NCI-H187 treated with DMSO at 0.1 percent for 48 hours (cell line): ENCODE measurements around the gene PEAK1.

ENCODE experiments used
- DNase-seq: peaks from one replicate; lab custom pipeline; 2025; lab: John Stamatoyannopoulos, UW

PEAK1 gene

DNA sequence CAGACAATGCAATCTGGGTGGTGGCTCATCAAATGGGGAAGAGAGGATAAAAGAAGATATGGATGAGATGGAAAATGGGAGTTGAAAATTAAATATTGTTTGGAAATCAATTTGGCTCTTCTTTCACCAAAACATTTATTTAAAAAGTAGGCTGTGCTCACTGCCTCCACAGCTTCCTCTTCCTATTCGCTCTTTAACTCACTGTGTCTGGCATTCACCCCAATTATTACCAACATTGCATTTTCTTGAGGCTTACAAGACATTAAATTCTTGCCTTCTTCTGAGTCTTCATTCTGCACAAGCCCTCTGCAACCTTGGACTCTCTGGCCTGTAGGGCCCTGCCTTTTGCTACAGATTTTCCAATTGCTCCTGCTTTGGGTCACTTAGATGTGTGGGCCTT is 296.1 kb downstream of the PEAK1 start:
- no peak for DNase-seq

DNA sequence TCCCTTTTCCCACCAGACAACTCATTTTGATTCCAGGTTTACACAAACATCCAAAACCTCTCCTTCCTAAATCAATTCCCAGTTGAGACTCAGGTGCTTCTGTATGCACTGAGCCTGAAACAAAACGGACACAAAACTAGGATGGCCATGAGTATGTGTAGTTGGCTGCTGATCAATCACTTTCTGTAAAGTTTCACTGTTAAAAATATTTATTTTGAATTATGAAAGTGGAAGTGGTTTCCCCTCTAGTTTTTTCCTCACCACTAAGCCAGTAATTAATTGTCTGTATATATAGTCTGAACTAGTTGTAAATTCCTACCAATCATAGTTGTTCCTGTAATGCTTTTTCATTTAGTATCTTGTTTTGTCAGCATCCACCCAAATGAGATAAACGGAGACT is 297.3 kb downstream of the PEAK1 start:
- no peak for DNase-seq

DNA sequence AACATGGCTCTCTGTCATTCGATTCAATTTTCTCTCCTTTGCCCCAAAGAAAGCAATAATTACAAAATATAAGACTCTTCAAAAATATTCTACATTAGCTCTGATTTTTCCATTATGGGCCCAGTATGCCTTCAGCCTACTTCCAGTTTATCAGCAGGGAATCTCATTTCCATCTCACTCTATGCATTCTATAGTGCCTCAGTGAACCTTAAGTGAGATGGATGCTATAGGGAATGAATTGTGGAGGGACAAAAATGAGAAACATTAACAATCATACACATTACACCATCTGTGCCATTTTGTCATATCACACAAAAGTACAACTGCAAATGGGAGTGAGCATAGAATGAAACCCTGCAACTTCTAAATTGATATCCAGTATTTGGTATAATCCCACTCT is 298.3 kb downstream of the PEAK1 start:
- DNase-seq = no peak

DNA sequence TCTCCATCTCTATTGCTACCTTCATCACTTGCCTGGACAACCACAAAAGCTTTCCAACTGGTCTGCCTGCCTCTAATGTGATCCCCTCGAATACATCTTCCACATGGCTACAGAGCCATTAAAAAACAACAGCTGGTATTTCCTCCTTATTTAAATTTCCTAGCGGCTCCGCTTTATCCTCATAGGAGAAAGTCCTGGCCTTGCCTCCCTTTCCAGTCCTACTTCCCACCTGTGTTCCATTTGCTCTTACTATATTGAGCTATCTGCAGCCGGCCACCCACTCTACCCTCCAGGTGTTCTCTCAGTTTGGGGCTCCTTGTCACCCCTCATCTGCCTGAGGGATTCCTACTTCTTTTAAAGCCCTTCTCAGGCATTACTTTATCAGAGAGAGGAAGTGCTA is 299.3 kb downstream of the PEAK1 start:
- DNase-seq = no peak

DNA sequence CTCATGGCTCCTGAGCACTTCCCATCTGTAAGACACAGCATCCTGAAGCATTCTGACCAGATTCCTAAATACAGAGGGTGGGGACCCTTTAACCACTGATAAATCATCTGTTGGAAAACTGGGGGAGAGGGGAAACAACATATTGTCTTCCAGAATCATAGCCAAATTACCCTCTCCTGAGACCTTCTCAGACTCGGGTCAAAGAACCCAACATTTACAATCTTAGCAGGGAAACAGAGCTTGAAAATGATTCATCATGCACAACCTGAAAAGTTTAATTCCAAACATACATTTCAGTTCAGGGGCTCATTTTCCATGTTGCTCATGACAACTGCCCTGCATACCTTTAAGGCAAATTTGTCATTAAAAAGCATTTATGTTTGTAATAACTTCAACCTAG is 300.5 kb downstream of the PEAK1 start:
- DNase-seq = no peak

DNA sequence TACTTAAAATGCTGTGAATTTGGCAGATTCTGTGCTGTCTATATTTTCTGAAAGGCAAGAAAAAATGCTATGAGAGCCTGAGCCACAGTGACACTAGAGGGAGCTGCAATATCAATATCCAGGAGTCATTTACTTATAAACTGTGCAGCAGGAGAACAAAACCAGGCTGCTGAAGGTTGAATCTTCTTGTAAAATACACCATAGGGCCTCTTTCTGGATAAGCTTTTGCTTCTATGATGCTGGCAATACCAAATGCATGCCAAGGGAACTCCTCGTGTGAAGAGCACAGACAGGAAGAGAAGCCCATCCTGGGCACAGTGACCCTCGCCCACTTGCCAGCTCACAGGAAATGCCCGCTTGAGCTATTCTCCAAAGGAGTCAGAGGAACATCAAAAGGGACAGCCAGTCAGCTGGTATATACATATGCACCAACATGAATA is 301.0 kb downstream of the PEAK1 start:
- DNase-seq = no peak

DNA sequence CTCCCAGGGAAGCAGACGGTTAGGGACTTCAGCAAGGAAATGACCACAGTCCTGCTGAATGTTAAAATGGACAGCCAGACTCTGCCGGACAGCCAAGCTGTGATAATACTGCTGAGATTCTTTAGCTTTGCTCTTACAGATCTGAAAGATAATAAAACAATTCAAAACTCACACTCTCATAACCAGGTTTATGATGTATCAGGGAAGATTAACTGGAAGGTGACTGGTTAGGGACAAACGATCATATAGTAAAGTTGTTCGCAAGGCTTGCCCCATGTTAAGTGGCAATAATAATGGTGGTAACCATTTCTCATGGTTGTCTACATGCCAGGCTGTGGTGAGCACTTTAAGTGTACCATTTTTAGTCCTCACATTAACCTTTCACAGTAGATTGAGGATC is 304.7 kb downstream of the PEAK1 start:
- no peak for DNase-seq

DNA sequence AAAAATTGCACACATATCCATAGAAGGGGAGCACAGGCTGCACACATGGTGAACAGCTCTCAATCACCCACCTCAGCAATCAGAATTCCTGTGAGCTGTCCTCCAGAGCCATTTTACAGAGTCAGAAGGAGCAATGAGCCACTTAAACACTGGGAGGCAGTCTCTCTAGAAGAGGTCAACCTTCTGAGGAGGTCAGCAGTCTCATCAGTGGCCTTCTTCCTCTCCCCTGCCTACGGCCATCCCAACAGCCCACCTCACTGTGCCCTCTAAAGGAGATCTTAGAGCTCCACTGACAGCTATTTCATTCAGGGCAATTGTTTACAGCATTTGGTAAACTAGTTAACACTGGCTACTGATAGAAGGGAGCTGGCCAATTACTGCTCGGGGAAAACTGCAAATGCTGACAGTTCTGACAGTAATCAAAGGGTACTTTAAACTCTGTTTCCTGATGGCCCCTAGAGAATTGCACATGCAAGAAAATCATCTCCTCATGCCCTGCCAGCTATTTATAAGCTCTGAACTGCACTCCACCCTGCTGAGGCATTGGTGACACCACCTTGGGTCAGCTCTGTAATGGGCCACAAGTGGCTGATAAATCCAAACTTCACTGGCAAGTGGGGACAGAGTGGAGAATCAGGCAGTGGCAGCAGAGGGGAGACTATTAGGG is 306.9 kb downstream of the PEAK1 start:
- DNase-seq = no peak

DNA sequence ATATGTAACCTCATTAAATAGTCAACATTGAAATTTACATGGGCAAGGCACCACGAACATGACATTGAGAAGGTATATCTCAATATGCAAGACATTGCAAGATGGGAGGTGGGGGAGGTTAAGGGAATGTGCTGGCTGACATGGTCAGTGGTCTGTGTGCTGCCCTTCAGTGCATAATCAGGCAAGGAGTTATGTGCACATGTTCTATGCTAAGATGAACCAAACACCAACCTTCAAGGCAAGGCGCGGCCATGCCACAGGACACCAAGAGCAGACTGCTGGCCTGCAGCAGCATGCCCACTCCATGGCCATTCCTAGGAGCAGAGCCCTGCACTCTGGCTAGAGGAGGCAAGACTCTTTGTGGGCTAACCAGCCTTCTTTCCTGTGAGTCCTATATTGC is 308.1 kb downstream of the PEAK1 start:
- no peak for DNase-seq

DNA sequence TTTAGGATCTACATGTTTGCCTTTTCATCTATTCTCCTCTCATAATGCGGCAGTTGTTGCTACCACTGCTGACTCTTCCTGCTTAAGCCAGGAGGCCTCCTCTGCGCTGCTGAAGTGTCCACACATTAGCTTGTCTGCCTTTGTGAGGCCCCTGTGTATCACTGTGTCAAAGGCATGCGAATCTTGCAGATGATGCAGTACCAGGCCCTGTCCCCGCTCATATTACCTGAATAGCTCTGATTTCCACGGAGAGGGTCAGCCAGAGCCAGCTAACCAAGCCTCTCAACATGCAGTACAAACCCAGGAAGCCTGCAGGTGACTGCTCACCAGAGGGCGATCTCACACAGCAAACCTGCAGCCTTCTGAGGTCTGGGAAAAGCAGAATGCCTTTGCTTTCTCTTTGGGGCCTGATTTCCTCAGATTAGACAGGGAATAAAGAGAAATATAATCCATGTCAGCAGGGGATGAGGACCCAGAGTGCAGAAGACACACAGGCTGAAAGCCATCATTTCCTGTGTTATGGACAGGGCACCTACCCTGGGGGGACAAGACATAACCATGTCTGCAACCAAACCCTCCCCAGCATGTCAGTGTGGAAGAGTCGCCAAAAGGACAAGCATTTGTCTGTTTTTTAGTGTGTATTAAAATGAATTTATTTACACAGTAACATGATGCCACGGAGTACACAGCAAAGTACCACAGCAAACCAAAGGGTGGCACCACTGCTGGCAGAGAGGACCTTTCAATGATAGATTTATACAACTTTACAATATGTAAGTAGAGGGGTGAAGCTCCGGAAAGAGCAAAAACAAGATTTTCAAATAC is 312.2 kb downstream of the PEAK1 start:
- DNase-seq = no peak

DNA sequence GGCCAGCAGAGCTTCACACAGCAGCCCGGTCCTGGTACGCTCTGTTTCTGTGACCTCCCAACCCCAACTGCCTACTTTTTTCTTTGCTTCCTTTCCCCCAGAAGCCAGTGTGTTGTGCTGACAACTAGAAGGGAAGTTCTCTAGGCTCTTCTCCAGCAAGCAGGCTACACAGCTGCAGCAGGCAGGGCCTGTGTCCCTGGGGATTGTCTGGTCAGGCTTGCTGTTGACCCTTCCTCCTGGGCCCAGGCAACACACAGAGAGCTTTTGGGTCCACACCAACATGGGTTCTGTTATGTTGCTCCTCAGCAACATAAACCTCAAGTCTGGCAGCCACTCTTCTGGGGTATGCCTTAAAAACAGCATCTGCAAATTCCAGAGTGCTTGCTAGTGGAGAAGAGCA is 312.8 kb downstream of the PEAK1 start:
- DNase-seq = no peak

DNA sequence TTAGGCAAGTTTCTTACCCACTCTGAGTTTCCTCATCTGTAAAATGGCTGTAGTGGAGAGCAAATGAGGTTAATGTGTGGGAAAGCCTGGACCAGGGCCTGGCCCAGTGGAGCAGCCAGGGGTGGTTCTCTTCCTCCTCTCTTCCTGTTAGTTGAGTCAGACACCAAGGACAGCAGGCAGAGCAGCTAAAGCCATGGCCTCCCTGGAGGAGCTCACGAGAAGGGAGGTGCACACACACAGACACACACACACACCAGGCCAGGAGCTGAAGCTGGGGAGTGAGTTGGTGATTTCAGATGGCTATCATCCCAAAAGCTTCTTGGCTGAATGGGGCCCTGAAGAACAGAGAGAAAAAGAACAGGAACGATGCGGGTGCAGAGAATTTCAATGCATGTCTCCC is 315.7 kb downstream of the PEAK1 start:
- DNase-seq = no peak

DNA sequence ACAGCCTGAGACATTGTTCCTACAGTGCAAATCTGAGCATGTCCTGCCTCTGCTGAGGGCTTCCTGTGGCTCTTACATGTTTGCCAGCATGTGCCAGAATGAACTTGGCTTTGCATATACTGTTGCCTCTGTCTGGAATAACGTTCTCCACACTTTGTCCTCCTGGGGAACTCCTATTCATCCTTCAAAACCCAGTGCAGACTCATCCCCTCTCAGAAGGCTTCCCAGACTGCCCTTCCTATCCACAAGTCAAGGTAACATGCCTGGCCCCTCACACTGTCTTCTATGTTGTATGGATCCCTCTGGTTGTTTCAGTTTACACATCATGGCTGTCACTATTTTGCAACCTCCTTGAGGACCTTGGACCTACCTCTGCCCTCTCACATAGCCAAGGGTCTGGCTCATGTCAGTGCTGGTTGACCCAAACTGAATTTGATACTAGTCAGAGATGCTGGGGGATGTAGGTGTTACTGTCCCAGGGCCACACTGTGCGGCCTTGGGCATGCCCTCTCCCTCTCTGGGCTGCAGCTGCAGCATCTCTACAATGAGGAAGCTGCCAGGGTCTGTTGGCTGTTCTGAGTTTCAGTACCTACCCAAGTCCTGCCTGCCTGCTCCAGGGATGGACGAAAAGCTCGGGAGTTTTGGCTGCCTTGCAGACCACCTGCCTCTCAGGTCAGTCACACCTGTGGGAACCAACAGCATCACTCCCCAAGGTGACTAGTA is 320.0 kb downstream of the PEAK1 start:
- no peak for DNase-seq

DNA sequence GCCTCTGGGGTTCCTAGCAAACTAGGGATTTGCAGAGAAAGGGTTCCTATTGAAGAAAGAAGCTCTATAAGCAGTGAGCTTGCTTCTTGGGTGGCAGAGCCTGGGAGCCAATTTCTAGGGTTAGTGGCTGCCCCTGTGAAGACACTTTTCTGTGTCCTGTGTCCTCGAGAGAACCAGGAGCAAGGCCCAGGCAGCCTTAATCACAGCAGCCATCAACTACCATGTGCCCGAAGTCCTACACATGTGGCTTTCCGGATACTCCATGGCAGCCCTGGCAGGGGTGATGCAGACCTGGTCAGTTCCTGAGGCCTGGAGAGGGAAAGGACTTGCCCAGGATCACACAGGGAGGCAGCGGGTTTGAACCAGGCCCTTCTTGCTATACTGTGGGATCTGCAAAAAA is 321.3 kb downstream of the PEAK1 start:
- no peak for DNase-seq

DNA sequence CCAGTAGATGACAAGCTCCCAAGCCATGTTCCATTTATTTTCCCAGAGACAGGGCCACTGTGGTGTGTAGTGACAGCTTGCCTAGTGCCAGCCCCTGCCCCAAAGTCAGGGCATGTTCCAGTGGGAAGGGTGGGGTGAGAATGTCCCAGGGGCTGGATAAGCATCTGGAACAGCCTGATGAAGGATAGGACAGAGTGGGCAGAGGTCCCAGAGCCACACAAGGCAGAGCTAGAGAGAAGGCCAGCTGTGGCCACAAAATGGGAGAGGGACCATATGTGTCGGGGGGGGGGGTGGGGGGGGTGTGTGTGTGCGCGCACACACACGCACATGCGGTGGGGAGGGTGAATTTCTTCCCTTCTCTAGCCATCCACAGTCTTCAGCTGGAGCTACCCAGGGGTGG is 322.0 kb downstream of the PEAK1 start:
- no peak for DNase-seq

DNA sequence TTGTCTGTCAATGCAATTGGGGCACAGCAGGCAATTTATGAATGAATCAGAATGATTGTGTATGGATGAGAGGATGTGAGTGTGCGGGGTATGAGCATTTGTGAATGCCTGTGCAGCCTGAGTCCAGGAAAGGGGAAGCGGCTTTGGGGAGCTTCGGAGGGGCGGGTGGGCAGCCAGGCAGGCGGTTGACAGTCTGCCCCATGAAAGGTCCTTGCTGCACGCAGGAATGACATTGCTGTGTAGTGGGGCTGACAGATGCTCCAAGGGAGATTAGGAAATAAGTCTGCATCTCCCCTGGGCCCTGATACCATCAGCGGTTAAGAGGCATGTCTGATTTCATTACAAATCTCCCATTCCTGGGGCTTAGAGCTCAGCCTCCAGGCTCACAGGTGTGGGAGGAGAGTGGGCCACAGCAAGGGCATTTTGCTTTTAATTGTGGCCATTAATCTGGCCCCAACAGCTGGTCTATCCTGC is 322.6 kb downstream of the PEAK1 start:
- no peak for DNase-seq

DNA sequence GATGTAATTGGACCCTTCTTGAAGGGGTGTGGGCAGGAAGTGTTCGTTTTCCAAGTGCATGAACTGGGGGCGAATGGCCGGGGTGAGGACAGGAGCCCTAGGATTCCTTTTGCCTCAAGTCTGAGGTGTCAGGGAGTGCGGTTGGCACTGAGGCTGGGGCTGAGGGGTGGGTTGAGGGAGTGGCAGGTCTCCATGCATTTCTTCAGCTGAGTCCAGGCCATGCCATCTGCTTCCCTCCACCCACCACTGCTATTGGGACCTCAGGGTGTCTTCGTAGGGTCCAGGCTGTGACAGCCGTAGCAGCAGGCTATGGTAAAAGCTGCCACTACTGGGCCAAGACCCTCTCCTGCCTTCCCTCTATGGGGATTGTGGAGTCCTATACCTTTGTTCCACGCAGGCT is 323.4 kb downstream of the PEAK1 start:
- DNase-seq = no peak

DNA sequence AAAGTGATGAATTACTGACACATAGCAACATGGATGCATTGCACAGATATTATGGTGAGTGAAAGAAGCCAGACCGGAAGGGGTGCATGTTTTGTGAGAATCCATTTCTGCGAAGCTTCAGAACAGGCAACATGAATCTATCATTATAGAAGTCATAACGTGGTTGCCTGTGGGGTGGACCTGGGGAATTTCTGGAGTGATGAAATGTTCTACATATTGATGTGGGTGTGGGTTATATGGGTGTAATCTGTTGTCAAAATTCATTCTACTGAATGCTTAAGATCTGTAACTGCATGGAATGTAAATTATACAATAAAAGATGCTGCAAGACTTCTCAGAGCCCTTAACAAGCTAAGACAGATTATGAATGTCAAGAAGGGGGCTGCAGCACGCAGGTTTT is 323.8 kb downstream of the PEAK1 start:
- no peak for DNase-seq

DNA sequence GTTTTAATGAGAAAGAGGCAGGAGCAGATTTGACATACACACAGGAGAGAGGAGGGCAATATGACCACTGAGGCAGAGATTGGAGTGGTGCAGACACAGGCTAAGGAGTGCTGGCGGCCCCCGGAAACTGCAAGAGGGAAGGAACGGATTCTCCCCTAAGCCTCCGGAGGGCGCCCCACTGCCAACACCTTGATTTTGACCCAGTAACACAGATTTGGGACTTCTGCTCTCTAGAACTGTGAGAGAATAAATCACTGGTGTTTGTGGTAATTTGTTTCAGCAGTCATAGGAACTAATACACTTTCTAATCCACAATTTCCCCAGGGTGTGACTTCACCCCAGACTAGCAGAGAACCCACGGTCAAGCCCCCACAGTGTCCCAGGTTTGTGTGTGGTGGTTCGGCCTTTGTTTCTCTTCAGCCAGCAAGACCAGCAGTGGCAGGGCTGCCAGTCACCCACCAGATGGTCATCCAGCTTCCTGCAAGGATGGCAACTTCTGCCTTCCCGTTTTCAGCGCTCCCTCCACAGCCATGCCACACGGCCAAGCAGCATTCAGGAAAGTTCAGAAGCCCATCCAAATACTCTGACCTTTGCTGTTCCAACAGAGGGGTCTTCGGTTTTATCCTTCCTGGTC is 325.4 kb downstream of the PEAK1 start:
- DNase-seq = no peak

DNA sequence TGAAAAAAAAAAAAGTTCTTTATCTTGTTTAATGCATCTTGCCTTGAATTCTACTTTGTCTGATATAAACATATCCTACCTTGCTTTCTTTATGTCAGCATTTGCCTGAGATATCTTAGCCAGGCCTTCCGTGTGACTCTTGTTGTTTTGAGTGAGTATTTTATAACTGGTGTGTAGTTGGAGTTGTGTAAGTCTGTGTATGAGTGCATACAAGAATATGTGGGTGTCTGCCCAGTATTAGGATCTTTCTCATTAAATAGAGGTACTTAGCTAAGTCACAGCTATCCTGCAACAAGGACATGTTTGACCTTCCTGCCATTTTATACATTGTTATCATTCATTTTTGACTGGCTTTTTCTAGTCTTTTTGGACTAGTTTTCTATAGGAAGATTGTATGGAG is 326.5 kb downstream of the PEAK1 start:
- DNase-seq = no peak

DNA sequence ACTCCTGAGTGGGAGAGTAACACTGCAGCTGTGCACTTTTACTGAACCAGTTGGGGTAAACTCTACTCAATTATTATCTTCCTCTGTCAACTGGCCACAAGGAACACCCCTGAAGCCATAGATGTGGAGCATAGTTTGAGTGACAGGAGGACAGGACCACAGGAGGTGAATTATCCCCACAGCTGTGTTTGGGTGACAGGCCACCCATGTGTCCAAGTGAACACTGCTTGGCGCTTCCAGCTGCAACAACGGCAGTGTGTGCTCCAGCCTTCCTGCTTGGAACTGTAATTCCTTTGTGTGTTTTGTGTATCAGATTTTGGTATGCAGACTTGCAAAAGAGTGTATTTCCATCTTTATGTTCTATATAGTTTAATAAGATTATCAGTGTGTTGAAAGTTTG is 328.8 kb downstream of the PEAK1 start:
- DNase-seq = no peak

DNA sequence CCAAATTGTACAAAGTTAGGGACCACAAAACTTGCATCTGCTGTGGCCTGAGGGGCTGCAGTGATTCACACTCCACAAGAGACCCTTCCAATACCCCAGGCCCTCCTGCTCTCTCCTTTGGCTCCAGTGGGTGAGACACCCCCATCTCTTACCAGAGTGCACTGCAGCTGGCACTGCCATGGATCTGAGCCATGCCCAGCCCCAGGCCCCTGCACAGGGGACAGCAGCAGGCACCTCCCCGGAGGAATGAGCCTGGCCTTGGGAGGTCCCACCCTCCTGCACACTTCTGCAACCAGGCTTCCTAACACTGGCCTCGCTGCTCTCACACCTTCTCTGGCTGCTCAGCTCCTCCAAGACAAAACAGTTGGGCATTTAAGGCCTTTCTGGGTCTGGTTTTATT is 332.7 kb downstream of the PEAK1 start:
- no peak for DNase-seq

DNA sequence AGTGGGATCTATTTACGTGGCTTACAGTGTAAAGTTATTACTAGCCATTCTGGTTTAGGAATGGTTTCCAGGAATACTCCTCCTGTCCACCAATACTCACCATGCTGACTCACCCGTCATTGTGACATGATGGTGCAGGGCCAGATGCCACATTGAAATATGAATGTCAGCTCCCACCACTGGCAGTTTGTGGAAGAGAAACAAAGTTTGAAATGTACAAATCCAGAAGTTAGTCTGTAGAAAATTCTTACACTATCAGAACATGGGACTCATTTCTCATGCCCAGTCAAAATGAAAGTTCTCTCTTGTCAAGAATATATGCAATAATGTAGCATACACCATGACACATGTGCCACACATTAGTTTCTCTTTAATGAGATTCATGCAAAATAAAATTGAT is 334.6 kb downstream of the PEAK1 start:
- no peak for DNase-seq
